Measurements from ENCODE around the gene ADCK1.
"Not testable (repeated sequence)": the region's sequence is repeated elsewhere in the genome, so short reads cannot be mapped to it uniquely, and the experiment has no call there.

ADCK1 gene

GRCh38 chr14:77908847-77909246 lies 108.9 kb downstream of the ADCK1 start:
- DNase-seq: no peak

- DNase-seq: no peak
Observed at GRCh38 chr14:77909911-77910310, 110.0 kb downstream of the ADCK1 start.

GRCh38 chr14:77910506-77910905 lies 110.6 kb downstream of the ADCK1 start:
- no peak for DNase-seq

GRCh38 chr14:77911356-77911755 lies 111.4 kb downstream of the ADCK1 start:
- DNase-seq: no peak

GRCh38 chr14:77912754-77913556 lies 113.0 kb downstream of the ADCK1 start:
- no peak for DNase-seq

- DNase-seq: no peak
Observed at GRCh38 chr14:77914073-77914721, 114.3 kb downstream of the ADCK1 start.

- DNase-seq: not testable (repeated sequence)
Observed at GRCh38 chr14:77915390-77915789, 115.5 kb downstream of the ADCK1 start.

GRCh38 chr14:77917491-77918201 lies 117.7 kb downstream of the ADCK1 start:
- no peak for DNase-seq

- no peak for DNase-seq
Observed at GRCh38 chr14:77918448-77918847, 118.5 kb downstream of the ADCK1 start.

- no peak for DNase-seq
Observed at GRCh38 chr14:77920312-77920711, 120.4 kb downstream of the ADCK1 start.

GRCh38 chr14:77921818-77922217 lies 121.9 kb downstream of the ADCK1 start:
- no peak for DNase-seq

- DNase-seq: no peak
Observed at GRCh38 chr14:77923131-77923936, 123.4 kb downstream of the ADCK1 start.

- DNase-seq: no peak
Observed at GRCh38 chr14:77924141-77924948, 124.4 kb downstream of the ADCK1 start.

GRCh38 chr14:77926942-77927341 lies 127.0 kb downstream of the ADCK1 start:
- DNase-seq: no peak

GRCh38 chr14:77931441-77931840 lies 131.5 kb downstream of the ADCK1 start:
- no peak for DNase-seq

GRCh38 chr14:77936138-77936639 lies 136.3 kb downstream of the ADCK1 start:
- DNase-seq: no peak

GRCh38 chr14:77947372-77947771 lies 147.5 kb downstream of the ADCK1 start:
- DNase-seq: no peak

GRCh38 chr14:77950371-77951063 lies 150.6 kb downstream of the ADCK1 start:
- DNase-seq: no peak

GRCh38 chr14:77955816-77956484 lies 156.0 kb downstream of the ADCK1 start:
- no peak for DNase-seq

GRCh38 chr14:77959686-77960085 lies 159.8 kb downstream of the ADCK1 start:
- DNase-seq: not testable (repeated sequence)

Data from HCEC 1CT (cell line).